Fibroblast of the conjunctiva (primary cell): ENCODE measurements around the gene CHML.

Source experiments
- DNase-seq: peaks from one replicate; pipeline ENCODE4 v3.0.0-alpha.2; 2010; ENCODE audit warnings: low read depth

Gene CHML

GRCh38 chr1:241590719-241591118 is 49.5 kb downstream of the CHML start:
- no peak for DNase-seq
